HepG2 (cell line): ENCODE results near the gene TRAF5. TPM values are rescaled to one million over a fixed set of nuclear protein-coding genes. Genes with fewer than 3 reads are reported as not detected.
A peak's percentile ranks its signal among the peaks of the same experiment; 100 is the strongest.

Experiments used
- ARID2 ChIP-seq: sonication (generic); formaldehyde crosslinking; IDR thresholded peaks from 2 replicates; pipeline ENCODE4 v1.8.1; 2022; ENCODE audit warnings: mild to moderate bottlenecking, missing genetic modification reagents, borderline replicate concordance
- ARNT2 ChIP-seq: sonication (generic); formaldehyde crosslinking; IDR thresholded peaks from 2 replicates; pipeline ENCODE4 v1.8.0; 2022; ENCODE audit warnings: mild to moderate bottlenecking, low read depth, missing genetic modification reagents, moderate library complexity
- CBX1 ChIP-seq: IDR thresholded peaks from one replicate; pipeline ENCODE4 v1.6.1; 2016; ENCODE audit warnings: antibody characterized with exemption, low read depth
- CHCHD3 ChIP-seq: sonication (generic); formaldehyde crosslinking; IDR thresholded peaks from 2 replicates; pipeline ENCODE4 v1.8.0; 2022; ENCODE audit warnings: mild to moderate bottlenecking, missing genetic modification reagents, moderate library complexity
- DBP ChIP-seq: sonication (generic); formaldehyde crosslinking; IDR thresholded peaks from 2 replicates; pipeline ENCODE4 v1.4.0; 2020; ENCODE audit warnings: missing genetic modification reagents; ENCODE audit errors: not compliant biosample characterization
- DDIT3 ChIP-seq: sonication (generic); formaldehyde crosslinking; IDR thresholded peaks from 2 replicates; pipeline ENCODE4 v1.4.0; 2020; ENCODE audit warnings: mild to moderate bottlenecking, missing genetic modification reagents
- ETS1 ChIP-seq: sonication (generic); formaldehyde crosslinking; IDR thresholded peaks from 2 replicates; pipeline ENCODE4 v1.4.0; 2020; ENCODE audit warnings: missing genetic modification reagents
- HINFP ChIP-seq: sonication (generic); formaldehyde crosslinking; IDR thresholded peaks from 2 replicates; pipeline ENCODE4 v1.4.0; 2020; ENCODE audit warnings: low read depth, mild to moderate bottlenecking, missing genetic modification reagents
- MIER2 ChIP-seq: IDR thresholded peaks from 2 replicates; pipeline ENCODE4 v1.6.1; 2016; ENCODE audit warnings: missing biosample characterization, missing genetic modification reagents
- RFXANK ChIP-seq: IDR thresholded peaks from 2 replicates; pipeline ENCODE4 v1.6.1; 2016
- ZMAT3 ChIP-seq: sonication (generic); formaldehyde crosslinking; conservative IDR thresholded peaks from 2 replicates; pipeline ENCODE4 v1.7.0; 2021; ENCODE audit warnings: missing genetic modification reagents
- ZNF18 ChIP-seq: sonication (generic); formaldehyde crosslinking; IDR thresholded peaks from 2 replicates; pipeline ENCODE4 v1.8.0; 2022; ENCODE audit warnings: mild to moderate bottlenecking, missing genetic modification reagents; ENCODE audit not compliant: insufficient replicate concordance
- ZNF597 ChIP-seq: sonication (generic); formaldehyde crosslinking; IDR thresholded peaks from 2 replicates; pipeline ENCODE4 v1.5.0; 2020; ENCODE audit warnings: missing genetic modification reagents
- ZNF687 ChIP-seq: sonication (generic); formaldehyde crosslinking; IDR thresholded peaks from 2 replicates; pipeline ENCODE4 v1.5.1; 2020; ENCODE audit warnings: mild to moderate bottlenecking, missing genetic modification reagents, moderate library complexity
- ZNF749 ChIP-seq: sonication (generic); formaldehyde crosslinking; IDR thresholded peaks from 2 replicates; pipeline ENCODE4 v1.8.0; 2022; ENCODE audit warnings: mild to moderate bottlenecking, missing genetic modification reagents, moderate library complexity, borderline replicate concordance
- polyA plus RNA-seq, 8 experiments: library from polyadenylated mRNA; depleted of rRNA in 3 of 8; stranded (reverse) in 7 of 8; unstranded in 1 of 8; fragments of >200 nt; fragmentation: Illumina TruSeq in 4 of 8; extraction: Trizol in 4 of 8; gene quantifications; 2 replicates each; pipeline versions ENCODE4 v1.2.1 to v1.2.3, GENCODE V29; 2011 to 2016; ENCODE audit warnings: low read depth in 4 of 8, missing spikeins in 1 of 8, mixed read lengths in 1 of 8; ENCODE audit not compliant: insufficient read depth in 1 of 8
- total RNA-seq, 5 experiments: library from RNA; depleted of rRNA; stranded (reverse); fragments of >200 nt; fragmentation: Illumina TruSeq; extraction: Trizol; gene quantifications; 2 replicates each; pipeline ENCODE4 v1.2.3, GENCODE V29; 2016; ENCODE audit warnings: low read depth in 1 of 5

The TRAF5 gene
- total and polyA plus RNA-seq, 2 of the 13 experiments (the other 11 are each of a cell fraction or from before 2014, with no cell fraction given), result 0.27 to 1.6 TPM

- no peak for TF ChIP-seq ZNF18 (CRISPR knock-in tag)
- no peak for TF ChIP-seq DDIT3 (CRISPR knock-in tag)
- TF ChIP-seq ARNT2, result no peak
- no peak for TF ChIP-seq RFXANK (CRISPR knock-in tag)
- TF ChIP-seq CHCHD3, result no peak
- no peak for TF ChIP-seq HINFP
- TF ChIP-seq ZMAT3 (CRISPR knock-in tag), result peak; percentile 76; the same call in 1 of the 2 replicates
- TF ChIP-seq DBP, result no peak
- no peak for TF ChIP-seq MIER2
- TF ChIP-seq ZNF749, result no peak
- TF ChIP-seq CBX1, result no peak
- TF ChIP-seq ZNF597 (CRISPR knock-in tag), result no peak
- no peak for TF ChIP-seq ETS1 (CRISPR knock-in tag)
- 0 out of 2 replicates have a peak, but pooled peaks have one; percentile 26 for TF ChIP-seq ARID2
- TF ChIP-seq ZNF687 (CRISPR knock-in tag), result peak; percentile 52; the same call in 1 of the 2 replicates
Observed at GRCh38 chr1:211326528-211327345, at the start of gene TRAF5 (continued).
